HS-5 (cell line): Measurements from ENCODE around the gene TRRAP.
"Not testable (repeated sequence)": the region's sequence is repeated elsewhere in the genome, so short reads cannot be mapped to it uniquely, and the experiment has no call there.

Experiments
- DNase-seq: peaks from one replicate; pipeline ENCODE4 v3.0.0-alpha.2; 2012; ENCODE audit warnings: low read depth

Gene TRRAP

DNA sequence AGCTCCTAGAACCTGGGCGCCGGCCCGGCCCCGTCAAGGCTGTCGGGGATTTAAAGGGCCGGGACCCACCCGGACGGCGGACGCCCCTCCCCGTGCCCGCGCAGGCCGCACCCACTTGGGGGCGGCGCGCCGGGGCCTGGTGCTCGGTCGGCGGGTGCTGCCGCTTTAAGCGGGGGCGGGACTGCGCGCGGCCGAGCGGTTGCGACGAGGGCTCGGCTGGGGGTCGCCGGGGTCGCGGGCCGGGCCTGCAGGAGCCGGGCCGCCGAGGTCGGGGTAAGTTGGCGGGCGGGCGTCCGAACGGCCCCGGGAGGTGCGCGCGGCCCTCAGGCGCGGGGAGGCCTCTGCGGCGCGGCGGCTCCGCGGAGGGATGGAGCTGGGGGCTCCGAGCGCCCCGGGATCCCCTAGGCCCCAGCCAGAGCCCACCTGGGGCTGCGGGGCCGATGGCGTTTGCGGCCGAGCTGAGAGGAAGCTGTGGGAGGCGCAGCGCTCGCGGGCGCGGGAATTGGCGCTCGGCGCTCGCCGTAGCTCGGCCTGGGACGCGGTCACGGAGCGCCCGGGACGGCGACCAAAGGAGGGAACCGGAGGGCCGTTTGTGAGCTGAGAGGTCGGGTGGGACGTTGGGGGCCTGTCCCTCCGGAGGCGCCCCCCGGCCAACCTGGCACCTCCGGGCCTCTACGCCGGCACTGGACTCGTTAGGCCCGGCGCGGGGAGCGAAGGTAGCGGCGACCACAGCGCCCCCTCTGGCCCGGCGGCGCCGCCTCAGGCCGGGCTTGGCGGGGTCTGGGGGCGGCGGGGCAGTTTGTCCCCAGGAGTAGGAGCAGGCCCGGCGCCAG, at the start of gene TRRAP:
Gene TRRAP, plus strand, starts transcription at position 168 of the 833 bp plus-strand sequence. CDS start 2,619 bp downstream, outside the sequence.
- DNase-seq: no peak

DNA sequence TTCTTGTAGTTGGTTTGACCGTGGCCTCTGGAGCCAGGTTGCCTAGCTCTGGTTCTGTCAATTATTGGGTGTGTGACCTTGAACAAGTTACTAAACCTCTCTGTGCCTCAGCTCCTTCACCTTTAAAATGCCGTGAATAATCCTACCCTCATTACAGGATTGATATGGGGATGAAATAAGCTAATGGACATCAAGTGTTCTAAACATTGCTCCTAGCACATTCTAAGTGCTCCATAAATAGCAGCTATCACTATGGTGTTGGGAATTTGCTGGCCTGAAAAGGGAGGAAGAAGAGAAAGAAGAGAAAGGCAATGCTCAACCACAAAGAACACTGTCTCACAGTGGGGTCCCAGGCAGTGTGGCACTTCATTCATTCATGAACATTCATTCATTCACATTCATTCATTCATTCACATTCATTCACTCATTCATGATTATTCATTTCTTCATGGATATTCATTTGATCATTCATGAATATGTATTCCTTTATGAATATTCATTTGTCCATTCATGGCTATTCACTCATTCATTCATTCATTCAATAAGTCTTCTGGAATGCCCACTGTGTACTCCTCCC, 47.3 kb upstream of the TRRAP start:
- no peak for DNase-seq

DNA sequence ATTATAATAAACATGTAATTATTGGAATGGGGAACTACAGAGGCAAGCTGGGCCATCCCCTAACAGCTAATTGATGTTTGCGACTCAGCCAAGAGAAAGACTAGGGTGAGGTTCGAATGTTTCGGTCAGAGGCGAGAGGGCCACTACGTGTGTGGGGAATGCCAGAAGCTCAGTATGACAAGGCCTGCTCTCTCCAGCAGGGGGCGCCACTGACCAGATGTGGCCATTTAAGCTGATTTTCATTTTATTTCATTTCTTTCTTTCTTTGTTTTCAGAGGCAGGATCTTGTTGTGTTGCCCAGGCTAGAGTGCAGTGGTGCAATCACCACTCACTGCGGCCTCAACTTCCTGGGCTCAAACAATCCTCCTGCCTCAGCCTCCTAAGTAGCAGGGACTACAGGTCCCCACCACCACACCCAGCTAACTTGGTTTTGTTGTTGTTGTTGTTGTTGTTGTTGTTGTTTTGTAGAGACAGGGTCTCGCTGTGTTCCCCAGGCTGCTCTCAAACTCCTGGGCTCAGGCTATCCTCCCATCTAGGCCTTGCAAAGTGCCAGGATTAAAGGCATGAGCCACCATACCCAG, 46.6 kb upstream of the TRRAP start:
- DNase-seq: no peak

DNA sequence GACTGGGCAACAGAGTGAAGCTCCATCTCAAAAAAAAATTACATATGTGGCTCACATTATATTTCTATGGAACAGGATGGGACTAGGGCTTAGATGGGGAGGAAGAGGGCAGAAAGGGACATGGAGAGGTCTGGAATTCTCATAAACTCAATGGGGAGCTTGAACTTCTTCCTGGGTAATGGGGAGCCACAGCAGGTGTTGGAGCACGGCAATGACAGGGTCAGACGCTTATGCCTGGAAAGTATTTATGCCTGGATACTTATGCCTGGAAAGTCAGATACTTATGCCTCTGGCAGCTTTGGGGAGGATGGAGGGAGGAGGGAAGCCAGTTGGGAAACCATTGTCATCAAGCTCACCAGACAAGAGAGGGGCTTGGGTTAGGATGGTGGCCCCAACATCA, 45.3 kb upstream of the TRRAP start:
- no peak for DNase-seq

DNA sequence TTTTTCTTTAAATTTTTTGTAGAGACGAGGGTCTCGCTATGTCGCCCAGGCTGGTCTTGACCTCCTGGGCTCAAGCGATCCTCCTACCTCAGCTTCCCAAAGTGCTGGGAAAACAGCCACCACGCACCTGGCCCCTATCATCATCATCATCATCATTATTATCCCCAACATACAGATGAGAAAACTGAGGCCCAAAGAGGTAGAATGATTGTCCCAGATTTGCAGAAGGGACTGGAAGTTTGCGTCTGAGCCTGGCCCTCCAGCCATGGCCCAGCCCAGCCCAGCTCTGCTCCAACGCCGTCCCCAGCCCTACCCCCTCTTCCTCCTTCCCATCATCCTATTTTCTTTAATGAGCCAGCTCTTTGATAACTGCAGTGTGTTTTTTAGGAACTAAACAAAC, 43.4 kb upstream of the TRRAP start:
- no peak for DNase-seq

DNA sequence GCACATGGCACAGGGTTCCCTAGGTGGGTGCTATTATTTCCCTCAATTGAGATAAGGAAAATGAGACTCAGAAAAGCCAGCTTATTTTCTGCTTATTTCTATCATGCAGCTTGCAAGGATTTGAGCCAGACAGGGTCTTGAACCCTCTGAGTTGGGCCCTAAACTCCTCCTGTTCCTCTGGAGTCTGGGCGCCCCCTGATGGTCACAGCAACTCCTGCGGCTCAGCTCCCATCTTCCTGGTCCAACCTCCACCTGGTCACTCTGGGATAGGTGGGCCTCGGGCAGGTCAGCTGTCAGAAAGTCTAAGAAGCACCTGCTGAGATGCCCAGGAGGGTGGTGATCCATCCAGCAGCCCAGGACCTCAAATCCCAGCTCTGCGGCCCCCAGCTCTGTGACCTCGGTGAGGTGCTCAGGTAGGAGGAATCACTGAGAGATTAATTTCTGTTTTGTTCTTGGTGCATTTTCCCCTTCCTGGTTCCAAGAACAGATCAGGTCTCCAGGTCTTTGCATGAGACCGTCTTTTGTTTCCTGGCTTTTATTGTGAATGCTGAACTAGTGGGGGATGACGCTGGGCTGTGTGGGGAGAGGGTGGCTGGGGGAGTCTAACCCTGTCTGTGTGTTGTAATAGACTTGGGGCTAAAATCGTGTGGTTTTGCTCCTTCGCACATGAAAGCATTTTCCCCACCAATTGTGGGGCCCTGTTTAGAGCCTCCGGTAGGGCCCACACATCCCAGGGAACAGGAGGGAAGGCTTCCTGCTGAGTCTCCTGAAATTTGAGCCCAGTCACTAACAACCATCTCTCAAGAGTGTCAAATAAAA, 41.3 kb upstream of the TRRAP start:
- DNase-seq: no peak

DNA sequence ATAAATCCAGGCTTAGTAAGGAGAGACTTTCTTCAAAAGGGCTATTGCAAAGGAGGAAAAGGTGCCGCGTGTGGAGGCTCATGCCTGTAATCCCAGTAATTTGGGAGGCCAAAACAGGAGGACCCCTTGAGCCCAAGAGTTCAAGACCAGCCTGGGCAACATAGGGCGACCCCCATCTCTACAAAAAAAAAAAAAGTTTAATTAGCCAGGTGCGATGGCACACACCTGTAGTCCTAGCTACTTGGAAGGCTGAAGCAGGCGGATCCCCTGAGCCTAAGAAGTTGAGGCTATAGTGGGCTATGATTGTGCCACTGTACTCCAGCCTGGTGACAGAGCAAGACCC, 40.7 kb upstream of the TRRAP start:
- no peak for DNase-seq

DNA sequence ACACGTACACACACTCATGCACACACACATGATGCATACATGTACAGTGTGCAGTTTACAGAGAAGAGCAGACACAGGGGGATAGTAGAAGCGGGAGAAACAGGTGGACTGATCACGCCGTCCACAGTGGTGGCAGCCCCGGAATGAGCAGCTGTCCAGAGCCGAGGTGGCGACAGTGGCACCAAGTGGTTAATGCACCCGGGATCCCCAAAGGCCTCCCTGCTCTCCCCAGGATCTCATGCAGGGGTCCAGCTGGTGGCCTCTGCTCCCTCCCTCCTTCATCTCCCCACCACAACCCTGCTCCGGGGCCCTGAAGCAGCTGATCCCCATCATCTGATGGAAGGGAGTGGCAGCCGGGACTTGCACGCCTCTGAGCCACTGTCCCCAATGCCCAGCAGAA, 38.2 kb upstream of the TRRAP start:
- no peak for DNase-seq

DNA sequence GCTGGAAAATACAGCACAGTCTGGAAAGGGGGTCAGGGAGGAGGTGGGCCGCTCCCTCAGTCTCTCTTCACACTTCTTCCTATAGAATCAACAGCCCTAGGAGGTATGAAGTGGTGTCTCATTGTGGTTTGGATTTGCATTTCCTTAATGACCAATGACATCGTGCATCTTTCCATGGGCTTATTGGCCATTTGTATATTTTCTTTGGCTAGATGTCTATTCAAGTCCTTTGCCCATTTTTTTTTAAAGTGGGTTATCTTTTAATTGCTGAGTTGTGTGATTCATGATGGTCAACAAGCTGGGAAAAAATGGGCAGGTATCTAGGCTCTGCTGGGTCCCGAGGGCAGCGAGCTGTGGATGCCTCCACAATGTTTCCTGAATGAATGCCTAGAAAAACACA, 37.6 kb upstream of the TRRAP start:
- no peak for DNase-seq

DNA sequence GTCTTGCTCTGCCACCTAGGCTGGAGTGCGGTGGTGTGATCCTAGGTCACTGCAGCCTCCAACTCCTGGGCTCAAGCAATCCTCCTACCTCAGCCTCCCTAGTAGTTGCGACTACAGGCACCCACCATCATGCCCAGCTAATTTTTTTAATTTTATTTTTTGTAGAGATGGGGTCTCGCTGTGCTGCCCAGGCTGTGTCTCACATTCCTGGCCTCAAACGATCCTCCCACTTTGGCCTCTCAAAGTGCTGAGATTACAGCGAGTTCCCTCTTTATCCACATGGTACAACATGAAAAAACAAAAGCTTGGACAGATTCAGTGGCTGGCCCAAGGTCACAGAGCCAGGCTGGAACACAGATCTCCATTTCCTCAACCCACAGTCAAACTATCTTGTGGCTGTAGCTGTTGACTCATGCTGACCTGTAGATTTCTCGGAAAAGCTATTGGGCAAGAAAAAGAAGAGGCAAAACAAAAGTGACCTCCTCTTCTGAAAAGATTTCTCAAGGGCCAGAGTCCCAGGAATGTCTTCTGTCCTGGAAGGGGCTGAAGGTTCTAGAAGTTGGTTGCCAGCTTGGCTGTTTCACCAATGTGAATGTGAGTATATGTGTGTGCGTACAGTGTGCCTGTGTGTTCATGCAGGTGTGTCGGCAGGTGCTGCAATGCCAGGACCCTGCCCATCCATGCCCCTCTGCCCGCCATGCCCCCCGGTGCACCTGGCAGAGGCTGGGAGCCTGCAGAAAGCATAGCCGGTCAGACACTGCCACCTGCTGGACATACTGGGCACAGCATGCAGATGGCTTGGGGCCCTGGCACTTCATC, 36.9 kb upstream of the TRRAP start:
- DNase-seq: peak; percentile 42

DNA sequence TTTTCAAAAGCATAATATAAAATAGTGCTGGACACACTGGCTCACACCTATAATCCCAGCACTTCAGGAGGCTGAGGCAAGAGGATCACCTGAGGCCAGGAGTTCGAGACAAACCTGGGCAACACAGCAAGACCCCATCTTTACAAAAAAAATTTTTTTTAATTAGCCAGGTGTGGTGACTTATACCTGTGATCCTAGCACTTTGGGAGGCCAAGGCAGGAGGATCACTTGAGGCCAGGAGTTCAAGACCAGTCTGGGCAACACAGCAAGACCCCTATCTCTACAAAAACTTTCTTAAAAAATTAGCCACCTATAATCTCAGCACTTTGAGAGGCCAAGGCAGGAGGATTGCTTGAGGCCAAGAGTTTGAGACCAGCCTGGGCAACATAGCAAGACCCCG, 35.8 kb upstream of the TRRAP start:
- DNase-seq: not testable (repeated sequence)

DNA sequence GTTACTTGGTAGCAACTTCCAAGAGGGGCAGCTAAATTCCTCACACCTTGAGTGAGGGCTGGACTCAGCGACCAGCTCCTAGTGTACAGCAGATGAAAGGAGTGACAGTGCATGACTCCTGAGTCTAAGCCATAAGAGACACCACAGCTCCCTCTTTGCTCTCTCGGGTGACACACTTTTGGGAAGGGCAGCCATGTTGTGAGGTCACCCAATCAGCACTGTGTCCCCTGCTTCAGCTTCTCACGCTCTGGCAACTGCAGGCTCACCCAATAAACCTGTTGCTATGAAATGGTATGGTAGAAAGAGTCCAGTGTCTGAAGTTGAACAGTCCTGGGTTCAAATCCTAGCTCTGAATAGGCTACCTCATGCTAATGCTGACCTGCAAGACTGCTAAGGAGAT, 29.4 kb upstream of the TRRAP start:
- no peak for DNase-seq

DNA sequence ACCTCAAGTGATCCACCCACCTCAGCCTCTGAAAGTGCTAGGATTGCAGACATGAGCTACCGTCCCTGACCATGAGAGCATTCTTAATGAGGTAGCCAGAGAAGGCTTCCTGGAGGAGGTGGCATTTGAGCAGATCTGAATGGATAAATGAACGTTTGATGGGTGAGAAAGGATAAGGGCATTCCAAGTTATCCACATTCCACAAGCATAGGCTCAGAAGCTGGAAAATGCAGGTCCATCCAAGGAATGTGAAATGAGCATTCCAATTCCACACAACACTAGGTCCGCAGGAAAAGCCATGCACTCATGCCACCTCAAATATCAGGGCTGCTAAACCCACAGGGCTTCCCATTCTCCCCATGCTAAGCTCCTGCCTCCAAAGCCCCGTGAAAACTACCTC, 25.5 kb upstream of the TRRAP start:
- DNase-seq: no peak

DNA sequence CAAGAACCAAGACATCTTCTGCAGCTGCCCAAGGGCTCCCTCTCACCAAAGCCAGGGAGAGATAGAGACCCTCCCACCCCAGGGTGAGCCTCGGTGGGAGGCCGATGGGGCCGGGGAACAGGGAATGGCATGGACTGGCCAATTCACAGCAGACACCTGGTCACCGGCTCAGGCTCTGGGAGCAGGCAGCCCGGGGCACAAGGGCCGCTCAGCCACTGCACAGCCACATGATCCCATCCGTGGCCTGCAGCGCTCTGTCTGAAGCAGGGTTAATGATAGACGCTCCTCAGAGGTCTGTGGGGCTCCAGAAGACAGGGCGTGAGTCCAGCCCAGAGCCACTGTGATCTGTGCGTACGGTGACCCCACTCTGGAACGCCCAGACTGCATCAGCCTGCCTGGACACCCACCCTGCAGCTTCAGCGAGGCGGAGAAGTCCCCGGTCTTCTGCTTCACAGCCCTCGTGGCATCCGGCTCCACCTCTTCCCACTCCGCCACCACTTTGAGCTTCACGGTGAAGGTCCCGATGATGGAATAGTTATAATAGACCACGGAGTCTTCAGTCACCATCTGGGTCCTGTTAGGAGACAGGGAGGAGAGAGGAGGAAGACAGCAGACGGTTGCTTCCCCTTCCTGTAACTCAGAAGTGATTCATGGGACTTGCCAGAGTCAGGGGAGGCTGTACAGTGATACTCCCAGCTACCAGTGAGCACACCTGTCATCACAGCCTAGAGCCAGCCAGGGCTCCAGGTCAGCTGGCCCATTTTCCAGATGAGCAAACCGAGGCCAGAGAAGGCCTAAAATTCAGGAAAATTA, 22.5 kb upstream of the TRRAP start:
- no peak for DNase-seq

DNA sequence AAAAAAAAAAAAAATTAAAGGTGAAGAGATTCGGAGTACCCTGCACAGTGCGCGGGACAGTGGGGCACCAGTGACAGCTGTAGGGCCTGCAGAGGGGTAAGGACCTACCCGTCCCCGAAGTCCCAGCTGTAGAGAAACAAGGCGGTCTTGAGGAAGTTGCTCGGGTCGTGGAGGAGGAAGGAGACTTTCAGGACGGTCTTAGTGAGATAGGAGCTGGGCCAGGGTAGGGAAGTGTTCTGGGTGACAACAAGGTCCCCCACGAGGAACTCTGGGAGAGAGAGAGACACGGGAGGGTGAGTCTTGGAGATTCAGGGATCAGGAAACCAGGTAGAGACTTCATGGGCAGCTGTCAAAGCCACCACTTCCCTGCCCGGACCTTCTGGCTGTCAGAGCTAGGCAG, 18.3 kb upstream of the TRRAP start:
- no peak for DNase-seq

DNA sequence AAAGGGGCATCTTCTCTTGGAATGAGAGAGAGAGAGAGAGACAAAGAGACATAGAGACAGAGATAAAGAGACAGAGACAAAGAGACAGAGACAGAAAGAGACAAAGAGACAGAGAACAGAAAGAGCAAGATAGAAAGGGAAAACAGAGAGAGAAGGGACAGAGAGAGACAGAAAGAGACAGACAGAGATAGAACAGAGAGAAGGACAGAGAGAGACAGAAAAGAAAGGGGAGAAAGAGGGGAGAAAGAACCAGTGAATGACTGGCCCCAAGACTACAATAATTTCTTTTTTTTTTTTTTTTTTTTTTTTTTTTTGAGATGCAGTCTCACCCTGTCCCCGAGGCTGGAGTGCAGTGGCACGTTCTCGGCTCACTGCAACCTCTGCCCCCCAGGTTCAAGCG, 16.1 kb upstream of the TRRAP start:
- no peak for DNase-seq

DNA sequence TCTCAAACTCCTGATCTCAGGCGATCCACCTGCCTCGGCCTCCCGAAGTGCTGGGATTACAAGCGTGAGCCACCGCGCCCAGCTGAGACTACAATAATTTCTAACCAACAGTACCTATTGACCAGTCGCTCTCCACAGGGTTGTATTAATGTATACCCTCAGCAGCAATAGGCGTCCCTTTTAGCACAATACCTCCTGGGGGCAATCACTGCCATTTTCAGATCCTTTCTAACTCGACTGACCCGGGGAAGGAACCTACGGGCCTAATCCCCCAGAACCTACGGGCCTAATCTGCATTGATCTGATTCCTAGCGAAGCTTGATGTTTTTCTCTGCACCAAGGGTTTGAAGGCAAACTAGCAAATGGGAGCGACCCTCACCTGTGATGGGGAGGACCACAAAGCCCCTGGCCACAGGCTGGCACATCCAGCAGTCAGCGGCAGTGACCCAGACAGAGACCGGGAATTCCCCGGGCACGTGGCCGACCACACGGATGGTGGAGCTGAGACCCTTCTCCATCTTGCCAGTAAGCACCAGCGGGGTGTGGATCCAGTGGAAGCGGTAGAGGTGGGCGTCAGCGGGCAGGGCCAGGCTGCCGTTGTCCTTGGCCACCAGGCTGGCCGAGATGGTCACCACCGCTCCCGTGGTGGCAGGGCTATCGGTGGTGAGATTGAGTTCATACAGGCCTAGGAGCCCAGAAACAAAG, 15.5 kb upstream of the TRRAP start:
- DNase-seq: no peak

DNA sequence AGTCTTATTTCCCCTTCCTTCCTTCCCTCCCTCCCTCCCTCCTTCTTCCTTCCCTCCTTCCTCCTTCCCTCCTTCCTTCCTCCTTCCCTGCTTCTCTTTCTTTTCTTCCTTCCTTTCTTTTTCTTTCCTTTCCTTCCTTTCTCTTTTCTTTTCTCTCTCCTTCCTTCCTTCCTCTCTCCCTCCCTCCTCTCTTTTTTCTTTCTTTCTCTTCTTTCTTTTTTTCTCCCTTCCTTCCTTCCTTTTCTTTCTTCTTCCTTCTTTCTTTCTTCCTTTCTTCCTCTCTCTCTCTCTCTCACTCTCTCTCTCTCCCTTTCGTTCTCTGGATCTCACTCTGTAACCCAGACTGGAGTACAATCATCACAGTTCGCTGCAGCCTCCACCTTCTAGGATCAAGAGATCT, 14.7 kb upstream of the TRRAP start:
- no peak for DNase-seq

DNA sequence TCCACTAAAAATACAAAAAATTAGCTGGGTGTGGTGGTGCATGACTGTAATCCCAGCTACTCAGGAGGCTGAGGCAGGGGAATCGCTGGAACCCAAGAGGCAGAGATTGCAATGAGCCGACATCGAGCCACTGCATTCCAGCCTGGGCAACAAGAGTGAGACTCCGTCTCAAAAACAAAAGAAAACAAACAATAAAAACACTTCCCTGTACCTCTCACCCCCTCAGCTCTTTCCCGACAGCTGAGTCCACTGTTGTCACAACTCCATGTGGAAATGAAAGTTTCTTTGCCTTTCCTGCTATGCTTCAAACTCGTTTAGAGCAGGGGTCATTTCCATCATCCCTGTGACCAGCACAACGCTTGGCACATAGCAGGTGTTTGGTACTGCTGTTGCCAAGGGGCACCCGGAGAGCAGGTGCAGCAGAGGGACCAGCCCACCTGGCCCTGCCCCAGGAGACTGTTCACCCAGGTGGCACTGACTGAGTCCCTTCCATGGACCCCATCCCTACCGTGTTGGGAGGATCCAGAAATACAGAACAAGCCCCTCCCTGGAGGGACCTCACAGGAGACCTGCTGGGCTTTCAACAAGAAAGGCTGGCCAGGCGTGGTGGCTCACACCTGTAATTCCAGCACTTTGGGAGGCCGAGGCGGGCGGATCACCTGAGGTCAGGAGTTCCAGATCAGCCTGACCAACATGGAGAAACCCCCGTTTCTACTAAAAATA, 13.4 kb upstream of the TRRAP start:
- no peak for DNase-seq

DNA sequence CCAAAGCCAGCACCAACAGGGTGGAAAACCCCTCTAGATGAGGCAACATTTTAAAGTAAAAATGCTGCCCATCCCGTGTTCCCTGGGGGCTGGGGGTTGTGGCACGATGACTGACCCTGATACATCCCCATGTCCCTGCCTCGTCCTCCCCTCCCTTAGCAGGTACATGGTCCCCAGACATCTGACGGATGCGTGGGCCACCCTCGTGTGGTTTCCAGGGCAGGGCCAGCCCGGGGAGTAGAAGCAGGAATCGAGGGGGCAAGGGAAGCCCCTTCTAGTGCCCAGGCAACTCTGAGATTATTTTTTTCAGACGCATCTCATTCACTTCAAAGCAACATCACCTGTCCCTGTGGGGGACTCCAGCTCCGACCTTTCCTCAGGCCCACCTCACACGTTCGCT, 12.0 kb upstream of the TRRAP start:
- DNase-seq: no peak
